ENCODE results near the gene NSDHL. TPM values are rescaled to one million over a fixed set of nuclear protein-coding genes. Genes with fewer than 3 reads are reported as not detected.

Gene NSDHL
- total RNA-seq, 1 experiment from 2014 or later, result 31.6 TPM

GRCh38 chrX:152907084-152907651 lies 76.3 kb downstream of the NSDHL start:
- H3K36me3 Mint-ChIP-seq (ENCODE audit: insufficient read depth in 1 of 3, low read depth in 3 of 3), result peaks cover 0 to 6% (median 2%) of the 10 kb centered on the region in 3 experiments; a peak in 5 of 7 replicates
- Histone ChIP-seq H4K20me1 (ENCODE audit: control insufficient read depth, insufficient read depth, insufficient read length) (no peaks in the 10 kb centered on the region), H3K18ac (ENCODE audit: insufficient read length, low read depth, low read length) (peak overlapping the region; percentile 60), H2BK20ac (ENCODE audit: low read depth, low read length, poor library complexity, severe bottlenecking) (no peak overlapping the region), H3K27me3 (ENCODE audit: insufficient read depth, low read length) (no peaks in the 10 kb centered on the region), H2AFZ (ENCODE audit: low read length) (no peak overlapping the region), H4K91ac (ENCODE audit: insufficient read length, low read depth, low read length) (no peak overlapping the region), H4K5ac (ENCODE audit: insufficient read length, low read depth, low read length) (no peak overlapping the region), H3K4me2 (ENCODE audit: insufficient read depth, insufficient read length, low read length) (peak overlapping the region; percentile 50), H3K4ac (ENCODE audit: low read depth, low read length) (no peak overlapping the region), H3T11ph (ENCODE audit: low read length) (no peak overlapping the region), H3K23me2 (ENCODE audit: insufficient read length, low read depth, low read length, poor library complexity, severe bottlenecking) (peaks cover 4% of the 10 kb centered on the region), H3K56ac (ENCODE audit: insufficient read length, low read depth, low read length) (no peak overlapping the region), H2BK120ac (ENCODE audit: low read depth, low read length, poor library complexity, severe bottlenecking) (no peak overlapping the region), H3K27ac (ENCODE audit: insufficient read length, low read depth, low read length) (no peak overlapping the region), H3K9me3 (ENCODE audit: control insufficient read depth, low read depth, low read length) (peaks cover 9% of the 10 kb centered on the region), H2BK5ac (ENCODE audit: insufficient read length, low read length) (no peak overlapping the region), H2BK12ac (ENCODE audit: insufficient read length, low read depth, low read length) (no peak overlapping the region), H3K23ac (ENCODE audit: insufficient read length, low read depth, low read length) (no peak overlapping the region), H3K79me2 (ENCODE audit: insufficient read depth, low read length) (no peaks in the 10 kb centered on the region), H2AK5ac (ENCODE audit: insufficient read length, low read length) (no peak overlapping the region), H3K9ac (ENCODE audit: extremely low read depth, insufficient read length, low read length) (no peak overlapping the region), H3K14ac (ENCODE audit: insufficient read depth, low read length) (peak overlapping the region; percentile 61), H4K8ac (replicated peaks; ENCODE audit: insufficient read length, low read depth, low read length) (no peak overlapping the region), H2BK15ac (ENCODE audit: low read depth, low read length) (no peak overlapping the region), H3K4me1 (ENCODE audit: insufficient read depth, low read length) (no peaks in the 10 kb centered on the region), H3K79me1 (ENCODE audit: insufficient read depth, low read depth, low read length, poor library complexity, severe bottlenecking) (no peaks in the 10 kb centered on the region)
- no CpG with 5 or more reads among the region's 17 CpGs for WGBS (ENCODE audit: extremely low coverage, insufficient read length, low lambda C conversion rate)
- TF ChIP-seq CTCF (conservative IDR thresholded peaks at IDR 0.05), result no peak
- H3K27ac Mint-ChIP-seq, result peak overlapping the region in 2 of 3 experiments; percentile 21 to 51; a peak in 3 of 7 replicates
- H3K9me3 Mint-ChIP-seq, result peaks cover 57 to 65% of the 10 kb centered on the region in 2 experiments
- peaks cover 17 to 23% of the 10 kb centered on the region in 2 experiments for H3K4me1 Mint-ChIP-seq
- peaks cover 4% of the 10 kb centered on the region for H3K27me3 Mint-ChIP-seq (ENCODE audit: low read depth)
- peak overlapping the region; percentile 64 to 69 for H3K4me3 Mint-ChIP-seq
- DNase-seq, result peak; percentile 85

All from H9 (cell line).